Activated CD8-positive, alpha-beta memory T cell treated with anti-CD3 and anti-CD28 coated beads, Interleukin-2, amount 50 U/mL, for 4 hours (primary cell): ENCODE data around the gene OR2T3.
"Not testable (repeated sequence)": the region's sequence is repeated elsewhere in the genome, so short reads cannot be mapped to it uniquely, and the experiment has no call there.

ENCODE experiments used
- DNase-seq: peaks from one replicate; pipeline ENCODE4 v3.0.0-alpha.2; 2020

The OR2T3 gene

DNA sequence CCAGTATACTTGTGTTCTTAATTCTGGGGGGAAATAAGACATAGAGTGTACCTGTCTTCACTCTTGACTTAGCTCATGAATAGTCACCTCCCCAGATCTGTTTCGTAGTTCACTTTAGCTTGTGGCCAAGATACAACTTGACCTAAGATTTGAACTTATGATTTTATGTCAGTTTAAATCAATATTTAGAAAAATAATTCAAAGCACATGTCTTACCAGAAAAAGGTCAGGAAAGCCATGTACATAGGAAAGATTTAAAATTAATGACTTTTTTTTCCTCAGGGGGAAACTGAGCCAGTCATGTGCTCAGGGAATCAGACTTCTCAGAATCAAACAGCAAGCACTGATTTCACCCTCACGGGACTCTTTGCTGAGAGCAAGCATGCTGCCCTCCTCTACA lies at the start of gene OR2T3:
Gene OR2T3 (plus strand): TSS at position 301 of the 400 bp plus-strand sequence. CDS start 0 bp downstream, at position 301.
- not testable (repeated sequence) for DNase-seq

DNA sequence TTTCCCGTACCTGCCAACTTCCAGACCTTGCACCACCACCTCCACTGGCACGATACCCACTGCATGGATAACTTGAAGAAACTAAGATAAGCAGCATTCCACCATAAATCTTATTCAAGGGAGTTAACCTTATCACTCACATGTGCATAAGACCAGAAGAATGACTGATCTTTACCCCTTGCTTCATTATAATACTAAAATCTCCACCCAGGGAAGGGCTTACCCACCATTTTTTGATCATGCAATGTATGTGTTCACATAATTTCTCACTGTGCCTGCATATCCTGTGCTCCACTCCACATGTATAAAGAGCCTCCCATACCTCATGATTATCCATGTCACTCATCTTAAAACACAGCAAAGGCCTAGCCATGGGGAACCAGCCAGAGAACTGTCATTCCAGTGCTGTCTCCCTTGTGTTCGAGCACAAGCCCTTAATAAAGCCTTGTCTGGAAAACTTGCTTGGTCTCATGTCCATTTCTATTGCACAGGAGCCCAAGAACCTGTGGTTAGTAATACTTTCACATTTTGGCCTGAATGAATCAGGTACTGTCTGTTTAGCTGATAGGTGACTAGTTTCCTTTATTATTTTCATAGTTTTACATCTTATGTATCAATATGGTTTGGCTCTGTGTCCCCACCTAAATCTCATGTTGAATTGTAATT lies 45.5 kb upstream of the OR2T3 start:
- DNase-seq, result not testable (repeated sequence)

GRCh38 chr1:248428192-248428533 lies 45.0 kb upstream of the OR2T3 start:
- DNase-seq, result not testable (repeated sequence)

- DNase-seq, result not testable (repeated sequence)
These were observed 41.5 kb upstream of the OR2T3 start for GRCh38 chr1:248431683-248432082.

GRCh38 chr1:248432201-248432600 lies 41.0 kb upstream of the OR2T3 start:
- DNase-seq, result not testable (repeated sequence)

- DNase-seq, result not testable (repeated sequence)
These were observed 39.2 kb upstream of the OR2T3 start for GRCh38 chr1:248433811-248434415.

GRCh38 chr1:248434913-248435312 lies 38.2 kb upstream of the OR2T3 start:
- DNase-seq, result not testable (repeated sequence)

DNA sequence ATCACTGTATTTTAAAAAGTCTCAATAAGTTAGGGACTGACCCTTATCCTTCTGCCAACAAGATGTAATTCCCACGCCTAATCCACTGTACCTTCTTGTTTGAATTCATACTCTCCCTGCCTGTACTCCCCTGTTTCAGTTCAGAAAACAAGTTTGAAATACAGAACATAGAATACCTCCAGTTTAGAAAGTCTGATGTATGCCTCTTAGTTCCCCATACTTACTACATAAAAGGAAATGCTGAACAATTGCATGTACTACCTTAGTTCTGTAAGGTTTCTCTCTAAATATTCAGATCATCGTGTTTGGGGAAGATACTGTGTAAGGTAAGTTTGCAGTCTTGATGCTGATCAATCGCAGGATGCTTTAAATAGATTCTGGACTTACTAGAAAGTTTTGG lies 36.8 kb upstream of the OR2T3 start:
- DNase-seq, result not testable (repeated sequence)

- not testable (repeated sequence) for DNase-seq
These were observed 34.5 kb upstream of the OR2T3 start for GRCh38 chr1:248438668-248439067.

- DNase-seq, result not testable (repeated sequence)
These were observed 33.9 kb upstream of the OR2T3 start for GRCh38 chr1:248439283-248439682.

DNA sequence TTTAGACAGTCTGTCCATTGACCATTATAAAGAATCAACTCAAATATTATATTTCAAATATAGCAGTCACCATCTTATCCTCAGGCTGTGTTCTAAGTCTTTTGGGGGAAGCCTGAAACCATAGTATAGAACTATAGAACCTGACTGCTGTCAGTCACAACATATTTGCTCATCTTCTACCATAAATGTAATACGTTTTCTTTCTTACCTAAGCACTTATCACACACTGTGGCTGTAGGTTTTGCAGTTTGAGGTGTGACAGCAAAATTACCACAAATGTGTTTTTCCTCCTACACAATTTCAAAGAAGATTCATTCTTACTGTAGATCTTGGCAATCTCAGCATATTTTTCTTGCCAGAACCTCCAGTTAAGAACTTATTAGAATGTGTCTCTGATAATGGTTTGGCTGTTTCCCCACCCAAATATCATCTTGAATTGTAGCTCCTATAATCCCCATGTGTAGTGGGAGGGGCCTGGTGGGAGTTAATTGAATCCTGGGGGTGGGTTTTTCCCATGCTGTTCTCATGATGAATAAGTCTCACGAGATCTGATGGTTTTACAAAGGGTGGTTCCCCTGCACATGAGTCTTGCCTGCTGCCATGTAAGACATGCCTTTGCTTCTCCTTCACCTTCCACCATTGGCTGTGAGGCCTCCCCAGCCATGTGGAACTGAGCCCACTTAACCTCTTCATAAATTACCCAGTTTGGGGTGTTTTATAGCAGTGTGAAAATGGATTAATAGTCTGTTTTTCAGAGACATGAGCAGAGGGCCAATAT lies 30.5 kb upstream of the OR2T3 start:
- not testable (repeated sequence) for DNase-seq

- DNase-seq, result not testable (repeated sequence)
These were observed 28.5 kb upstream of the OR2T3 start for GRCh38 chr1:248444603-248445002.

GRCh38 chr1:248445399-248445798 lies 27.8 kb upstream of the OR2T3 start, which contains the start of gene OR2T2:
Gene OR2T2, plus strand, starts transcription at chr1:248445637. Its CDS starts 7,161 bp downstream, at chr1:248452798.
- not testable (repeated sequence) for DNase-seq

DNA sequence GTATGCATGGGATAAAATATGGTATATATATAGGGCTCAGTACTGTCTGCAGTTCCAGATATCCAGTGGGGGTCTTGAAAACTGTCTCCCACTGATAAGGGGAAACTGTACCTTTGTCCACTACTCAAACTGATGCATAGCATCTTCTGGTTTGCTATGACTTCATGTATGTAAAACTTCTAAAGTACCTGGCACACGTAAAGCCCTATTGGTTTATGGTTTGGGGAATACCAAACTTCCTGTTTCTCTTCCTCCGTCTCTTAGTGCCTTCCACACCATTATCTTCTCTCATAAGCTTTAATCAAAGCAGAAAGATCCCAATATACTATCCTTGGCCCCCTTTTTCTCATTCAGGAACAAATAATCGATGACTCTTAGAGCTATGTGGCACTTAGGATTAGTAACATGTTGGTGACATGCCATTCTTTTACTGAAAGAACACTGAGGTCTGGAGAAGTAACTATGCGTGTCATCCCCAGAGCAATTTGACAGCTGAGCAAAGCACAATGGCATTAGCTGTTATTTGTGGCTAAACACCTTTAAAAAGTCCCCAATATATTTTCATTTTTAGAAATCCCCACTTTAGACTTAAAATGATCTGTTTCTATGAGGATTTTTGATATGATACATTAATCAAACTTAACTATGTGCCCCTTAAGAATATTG lies 24.6 kb upstream of the OR2T3 start:
- not testable (repeated sequence) for DNase-seq

GRCh38 chr1:248449821-248450465 lies 23.2 kb upstream of the OR2T3 start:
- not testable (repeated sequence) for DNase-seq

DNA sequence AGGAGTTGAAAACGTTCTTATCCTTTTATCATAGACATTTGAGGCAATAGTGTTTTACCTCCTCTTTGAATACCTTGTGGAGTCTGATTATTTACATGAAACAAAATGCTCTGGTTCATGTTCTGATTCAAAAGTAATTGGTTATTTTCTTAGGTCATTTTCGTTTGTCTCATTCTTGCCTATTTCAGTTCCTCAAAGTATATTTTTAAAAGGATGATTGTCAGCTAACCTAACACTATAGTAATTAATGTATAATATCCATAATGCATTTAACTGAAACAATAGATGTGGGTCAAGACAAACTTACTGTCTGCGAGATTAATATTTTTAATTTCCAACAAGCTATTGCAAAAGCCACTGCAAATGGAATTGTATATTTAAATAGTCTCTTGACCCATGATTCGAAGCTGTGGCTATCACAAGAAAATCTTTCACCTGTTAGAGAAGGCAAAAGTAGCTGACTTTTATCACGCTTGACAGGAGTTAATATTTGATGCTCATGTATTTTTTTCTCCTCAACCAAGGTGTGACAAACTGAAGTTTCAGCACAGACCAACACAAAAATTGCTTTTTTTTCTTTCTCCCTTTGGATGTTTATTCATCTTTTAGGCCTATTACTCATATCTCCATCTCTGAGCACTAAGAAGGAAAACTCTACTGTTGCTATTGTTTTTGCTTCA lies 22.5 kb upstream of the OR2T3 start:
- DNase-seq, result not testable (repeated sequence)

- not testable (repeated sequence) for DNase-seq
These were observed 19.5 kb upstream of the OR2T3 start for GRCh38 chr1:248453619-248454018.

DNA sequence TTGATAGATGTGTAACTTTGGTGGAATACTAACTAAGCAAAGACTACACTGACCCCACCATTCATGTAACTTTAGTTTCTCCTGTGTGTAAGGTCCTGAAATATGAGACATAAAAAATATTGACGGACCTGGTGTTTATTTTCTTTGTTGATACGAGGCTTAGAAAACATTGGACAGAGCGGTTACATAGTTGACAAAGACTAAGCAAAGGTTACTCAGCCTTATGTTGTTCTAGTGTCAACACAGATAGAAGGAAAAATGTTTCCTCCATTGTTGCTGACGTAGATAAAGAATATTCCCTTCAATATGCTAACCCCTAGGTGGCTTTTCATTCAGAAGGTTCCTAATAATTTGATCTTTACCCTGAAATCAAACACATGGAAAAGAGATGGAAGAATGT lies 18.1 kb upstream of the OR2T3 start:
- not testable (repeated sequence) for DNase-seq

DNA sequence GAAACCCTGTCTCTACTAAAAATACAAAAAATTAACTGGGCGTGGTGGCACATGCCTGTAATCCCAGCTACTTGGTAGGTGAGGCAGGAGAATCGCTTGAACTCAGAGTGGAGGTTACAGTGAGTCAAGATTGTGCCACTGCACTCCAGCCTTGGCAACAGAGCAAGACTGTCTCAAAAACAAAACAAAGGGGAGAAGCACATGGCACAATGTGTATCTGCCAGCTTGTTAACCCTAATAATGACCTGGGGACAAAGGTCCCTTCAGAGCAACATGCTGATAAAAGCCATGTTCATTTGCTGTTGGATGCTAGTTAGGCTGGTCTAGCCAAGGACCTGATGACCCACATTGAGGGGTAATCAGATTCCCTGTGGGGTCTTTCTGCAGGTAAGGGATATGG lies 16.5 kb upstream of the OR2T3 start:
- not testable (repeated sequence) for DNase-seq

DNA sequence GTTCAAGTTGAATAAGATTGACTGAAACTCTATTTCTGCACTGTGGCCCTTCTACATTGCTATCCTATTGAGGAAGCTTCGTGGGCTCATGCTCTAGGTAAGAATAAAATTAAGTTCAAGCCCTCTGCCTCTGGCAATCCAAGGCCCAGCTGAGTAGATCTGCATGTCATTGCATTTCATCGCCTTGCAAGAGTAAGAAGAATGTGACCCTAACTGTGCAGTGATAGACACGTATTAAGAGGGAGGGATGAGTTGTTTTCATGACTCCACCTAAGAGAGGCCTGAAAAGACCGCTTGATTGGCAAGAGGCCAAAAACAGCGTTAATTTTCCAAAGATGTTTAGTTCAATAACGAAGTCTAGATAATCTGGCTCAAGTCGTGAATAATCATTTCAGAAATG lies 14.0 kb upstream of the OR2T3 start:
- not testable (repeated sequence) for DNase-seq

DNA sequence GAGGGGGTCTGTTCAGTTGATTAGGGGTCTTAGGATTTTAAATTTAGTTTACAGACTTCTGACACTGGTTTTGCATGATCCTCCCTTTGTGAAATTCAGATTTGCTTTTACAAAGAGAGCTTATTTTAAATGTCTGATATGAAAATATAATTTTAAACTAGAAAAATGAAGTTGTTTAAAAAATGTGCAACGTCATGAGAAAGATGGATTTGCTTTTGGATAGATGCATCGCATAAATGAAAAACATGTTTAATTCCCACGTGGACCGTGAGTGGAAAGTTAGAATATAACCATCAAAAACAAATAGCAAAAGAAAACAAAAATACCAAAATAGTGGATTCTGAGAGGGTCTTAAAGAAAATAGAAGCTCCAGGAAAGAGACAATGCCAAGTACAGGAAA lies 2.0 kb upstream of the OR2T3 start:
- DNase-seq, result no peak

- not testable (repeated sequence) for DNase-seq
These were observed 1.0 kb upstream of the OR2T3 start for GRCh38 chr1:248472111-248472510.
